ENCODE data around the gene BANF1. TPM values are rescaled to one million over a fixed set of nuclear protein-coding genes. Genes with fewer than 3 reads are reported as not detected.

BANF1 gene
- total and polyA plus RNA-seq, 2 experiments from 2014 or later: 31.6 to 330 TPM

DNA sequence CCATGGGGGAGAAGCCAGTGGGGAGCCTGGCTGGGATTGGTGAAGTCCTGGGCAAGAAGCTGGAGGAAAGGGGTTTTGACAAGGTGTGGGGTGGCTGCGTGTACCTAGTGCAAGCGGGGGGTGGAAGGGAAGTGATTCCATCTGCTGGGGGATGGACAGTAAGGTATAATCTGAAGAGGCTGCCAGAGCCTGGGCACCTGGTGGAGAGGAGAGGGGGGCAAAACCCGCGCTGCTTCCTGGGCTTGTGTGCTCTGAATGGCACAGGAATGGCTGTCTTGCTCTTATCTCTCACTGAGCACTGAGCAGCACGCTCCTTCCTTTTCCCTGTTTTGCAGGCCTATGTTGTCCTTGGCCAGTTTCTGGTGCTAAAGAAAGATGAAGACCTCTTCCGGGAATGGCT, 988 bp downstream of the BANF1 start:
- H3K4me3 ChIP-seq: peak overlapping the region; percentile 86
- peaks cover 5% of the 10 kb centered on the region for H3K4me1 ChIP-seq (ENCODE audit: insufficient read depth)
- WGBS, 2 experiments (ENCODE audit: low coverage in 1 of 2, low lambda C conversion rate in 2 of 2, missing lambda C conversion rate in 2 of 2): 63 to 65% methylated on average over 6 of the region's 6 CpGs
- H3K9me2 ChIP-seq (ENCODE audit: insufficient read depth): no peaks in the 10 kb centered on the region
- H3K9me3 ChIP-seq (ENCODE audit: low read depth): no peaks in the 10 kb centered on the region
- H3K27me3 ChIP-seq (replicated peaks; ENCODE audit: insufficient read depth): no peaks in the 10 kb centered on the region
- no peak for TF ChIP-seq EZH2 (IDR thresholded peaks at IDR 0.05; ENCODE audit: insufficient read depth, poor library complexity, severe bottlenecking)
- TF ChIP-seq EZH2phosphoT487 (IDR thresholded peaks at IDR 0.05; ENCODE audit: insufficient read depth, low read depth): no peak
- DNase-seq: no peak
- H4K20me1 ChIP-seq (ENCODE audit: insufficient read depth): no peaks in the 10 kb centered on the region
- H3F3A ChIP-seq (ENCODE audit: insufficient read depth): peaks cover 6% of the 10 kb centered on the region
- no peak overlapping the region for H2AFZ ChIP-seq
- H3K27ac ChIP-seq: peak overlapping the region; percentile 82
- peak overlapping the region; percentile 88 for H3K9ac ChIP-seq
- H3K79me2 ChIP-seq (ENCODE audit: insufficient read depth): peaks cover 58% of the 10 kb centered on the region
- in situ Hi-C loops (cut with MboI): no loop called here
- H3K36me3 ChIP-seq (ENCODE audit: low read depth): peaks cover 19% of the 10 kb centered on the region
- H3K4me2 ChIP-seq (ENCODE audit: unreplicated experiment): peak overlapping the region; percentile 91

DNA sequence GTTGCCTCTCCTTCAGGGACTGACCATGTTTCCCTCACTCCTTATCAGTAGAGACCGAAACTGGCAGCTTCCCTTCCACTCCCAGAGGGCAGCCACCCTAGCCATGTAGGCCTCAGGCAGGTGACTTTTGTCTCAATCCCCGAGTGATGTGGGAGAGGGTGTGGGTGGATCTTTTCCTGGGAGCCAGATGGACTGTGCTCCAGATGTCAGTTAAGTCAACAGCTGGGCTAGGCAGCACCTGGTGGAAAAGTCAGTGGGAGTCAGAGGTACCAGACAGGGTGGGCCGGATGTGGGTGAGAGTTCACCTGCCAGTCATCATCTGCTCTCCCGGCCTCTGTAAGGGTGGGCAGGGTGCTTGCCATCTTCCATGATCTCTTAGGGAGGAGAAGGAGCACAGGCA, 1.9 kb downstream of the BANF1 start:
- Histone ChIP-seq H2AFZ (no peak overlapping the region), H3K79me2 (ENCODE audit: insufficient read depth) (peaks cover 49% of the 10 kb centered on the region), H3K4me2 (ENCODE audit: unreplicated experiment) (no peak overlapping the region), H3K4me3 (no peak overlapping the region), H3K36me3 (ENCODE audit: low read depth) (peaks cover 12% of the 10 kb centered on the region), H3K9me2 (ENCODE audit: insufficient read depth) (no peaks in the 10 kb centered on the region), H3K27ac (no peak overlapping the region), H3K9ac (no peak overlapping the region), H3K27me3 (replicated peaks; ENCODE audit: insufficient read depth) (no peaks in the 10 kb centered on the region), H3K4me1 (ENCODE audit: insufficient read depth) (peaks cover 5% of the 10 kb centered on the region), H3F3A (ENCODE audit: insufficient read depth) (peaks cover 6% of the 10 kb centered on the region), H4K20me1 (ENCODE audit: insufficient read depth) (no peaks in the 10 kb centered on the region), H3K9me3 (ENCODE audit: low read depth) (no peaks in the 10 kb centered on the region)
- TF ChIP-seq EZH2phosphoT487 (IDR thresholded peaks at IDR 0.05; ENCODE audit: insufficient read depth, low read depth): no peak
- WGBS, 2 experiments (ENCODE audit: low coverage in 1 of 2, low lambda C conversion rate in 2 of 2, missing lambda C conversion rate in 2 of 2): 80 to 84% methylated on average over 4 of the region's 4 CpGs
- in situ Hi-C loops (cut with MboI): no loop called here
- DNase-seq: no peak

DNA sequence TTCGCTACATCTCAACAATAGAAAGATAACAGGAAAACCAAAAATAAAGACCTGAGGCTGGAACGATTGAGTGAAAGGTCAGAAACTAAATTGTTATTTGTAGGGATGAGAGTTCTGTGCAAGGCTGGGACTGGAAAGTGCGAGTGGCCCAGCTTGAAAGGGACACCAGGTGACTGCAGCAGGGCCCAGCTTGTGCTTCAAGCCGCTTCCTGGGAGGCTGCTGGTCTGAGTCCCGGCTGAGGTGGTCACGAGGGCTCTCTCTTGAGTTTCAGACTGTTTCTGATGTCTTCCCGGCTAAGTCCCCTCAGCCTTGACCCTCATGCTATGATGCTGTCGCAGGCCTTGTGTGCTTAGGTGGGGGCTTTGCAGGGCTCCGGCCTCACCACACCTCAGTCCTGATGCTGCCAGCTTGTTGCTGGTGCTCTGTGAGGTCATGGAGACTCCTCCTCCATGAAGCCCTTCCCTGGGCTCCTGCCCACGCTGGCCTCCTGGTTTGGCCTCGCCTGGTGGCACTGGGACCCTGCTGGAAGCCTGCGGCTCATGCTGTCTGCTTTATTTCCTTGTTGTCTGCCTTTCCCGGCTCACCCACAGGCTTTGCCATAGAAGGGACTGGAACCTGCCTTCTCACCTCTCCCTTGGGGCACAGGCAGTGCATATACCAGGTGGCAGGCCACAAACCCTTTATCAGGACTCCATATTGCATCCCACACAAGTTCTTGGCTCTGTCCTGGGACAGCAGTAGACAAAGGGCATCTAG, 4.0 kb downstream of the BANF1 start:
- Histone ChIP-seq H3K9me2 (ENCODE audit: insufficient read depth) (no peaks in the 10 kb centered on the region), H2AFZ (no peak overlapping the region), H3K9ac (no peak overlapping the region), H3K4me2 (ENCODE audit: unreplicated experiment) (no peak overlapping the region), H3K4me3 (no peak overlapping the region), H3K36me3 (ENCODE audit: low read depth) (peaks cover 8% of the 10 kb centered on the region), H4K20me1 (ENCODE audit: insufficient read depth) (no peaks in the 10 kb centered on the region), H3K9me3 (ENCODE audit: low read depth) (no peaks in the 10 kb centered on the region), H3K27ac (no peak overlapping the region), H3F3A (ENCODE audit: insufficient read depth) (peaks cover 6% of the 10 kb centered on the region), H3K4me1 (ENCODE audit: insufficient read depth) (peaks cover 1% of the 10 kb centered on the region), H3K79me2 (ENCODE audit: insufficient read depth) (peaks cover 28% of the 10 kb centered on the region), H3K27me3 (replicated peaks; ENCODE audit: insufficient read depth) (no peaks in the 10 kb centered on the region)
- in situ Hi-C loops (cut with MboI): no loop called here
- no peak for DNase-seq
- TF ChIP-seq EZH2phosphoT487 (IDR thresholded peaks at IDR 0.05; ENCODE audit: insufficient read depth, low read depth): no peak
- TF ChIP-seq EZH2 (IDR thresholded peaks at IDR 0.05; ENCODE audit: insufficient read depth, poor library complexity, severe bottlenecking): no peak
- WGBS, 2 experiments (ENCODE audit: low coverage in 1 of 2, low lambda C conversion rate in 2 of 2, missing lambda C conversion rate in 2 of 2): 74 to 85% methylated on average over 12 to 13 of the region's 13 CpGs

GRCh38 chr11:66006891-66007176, 4.5 kb downstream of the BANF1 start:
- no peak for DNase-seq
- Histone ChIP-seq H3K4me3 (no peak overlapping the region), H3K9ac (no peak overlapping the region), H3F3A (ENCODE audit: insufficient read depth) (peaks cover under 1% of the 10 kb centered on the region), H3K27me3 (replicated peaks; ENCODE audit: insufficient read depth) (no peaks in the 10 kb centered on the region), H3K4me1 (ENCODE audit: insufficient read depth) (peaks cover 4% of the 10 kb centered on the region), H3K4me2 (ENCODE audit: unreplicated experiment) (no peak overlapping the region), H3K79me2 (ENCODE audit: insufficient read depth) (peaks cover 23% of the 10 kb centered on the region), H3K27ac (no peak overlapping the region), H2AFZ (no peak overlapping the region), H3K36me3 (ENCODE audit: low read depth) (peaks cover 8% of the 10 kb centered on the region), H3K9me2 (ENCODE audit: insufficient read depth) (no peaks in the 10 kb centered on the region), H3K9me3 (ENCODE audit: low read depth) (no peaks in the 10 kb centered on the region), H4K20me1 (ENCODE audit: insufficient read depth) (no peaks in the 10 kb centered on the region)
- 67 to 70% methylated on average over 4 of the region's 4 CpGs for WGBS, 2 experiments (ENCODE audit: low coverage in 1 of 2, low lambda C conversion rate in 2 of 2, missing lambda C conversion rate in 2 of 2)
- in situ Hi-C loops (cut with MboI): no loop called here
- TF ChIP-seq EZH2phosphoT487 (IDR thresholded peaks at IDR 0.05; ENCODE audit: insufficient read depth, low read depth): no peak
- TF ChIP-seq EZH2 (IDR thresholded peaks at IDR 0.05; ENCODE audit: insufficient read depth, poor library complexity, severe bottlenecking): no peak

Measured in GM23248 (cell line).